Osteocyte (in vitro differentiated cells): ENCODE results near the gene CD8B. TPM values are rescaled to one million over a fixed set of nuclear protein-coding genes. Genes with fewer than 3 reads are reported as not detected.
"Not testable (repeated sequence)": the region's sequence is repeated elsewhere in the genome, so short reads cannot be mapped to it uniquely, and the experiment has no call there.

Experiments
- DNase-seq: peaks from one replicate; pipeline ENCODE4 v3.0.0; 2021; ENCODE audit warnings: mixed read lengths; ENCODE audit not compliant: unreplicated experiment; ENCODE audit errors: extremely low spot score
- H3K27ac Mint-ChIP-seq: one replicate; pipeline ENCODE4 v1.8.0; 2021; ENCODE audit warnings: mild to moderate bottlenecking, mixed read lengths; ENCODE audit not compliant: unreplicated experiment
- H3K27me3 Mint-ChIP-seq: one replicate; pipeline ENCODE4 v1.8.0; 2021; ENCODE audit warnings: mixed read lengths; ENCODE audit not compliant: unreplicated experiment
- H3K36me3 Mint-ChIP-seq: one replicate; pipeline ENCODE4 v1.8.0; 2021; ENCODE audit warnings: mixed read lengths; ENCODE audit not compliant: unreplicated experiment
- H3K4me1 Mint-ChIP-seq: one replicate; pipeline ENCODE4 v1.8.0; 2021; ENCODE audit warnings: mixed read lengths; ENCODE audit not compliant: unreplicated experiment
- H3K4me3 Mint-ChIP-seq: one replicate; pipeline ENCODE4 v1.8.0; 2021; ENCODE audit warnings: mild to moderate bottlenecking, moderate library complexity, mixed read lengths; ENCODE audit not compliant: unreplicated experiment
- H3K9me3 Mint-ChIP-seq: one replicate; pipeline ENCODE4 v1.8.0; 2021; ENCODE audit warnings: mixed read lengths; ENCODE audit not compliant: unreplicated experiment
- long read RNA-seq: library from polyadenylated mRNA; unstranded; transcript quantifications from one replicate; pipeline ENCODE4 v2.0.0, GENCODE V29; 2021
- total RNA-seq: library from RNA; stranded (reverse); gene quantifications from 2 replicates; pipeline ENCODE4 v1.2.1, GENCODE V29; 2021

CD8B gene
- total RNA-seq: not detected in 2 replicates
- long read RNA-seq: 0 reads

- H3K9me3 Mint-ChIP-seq, H3K36me3 Mint-ChIP-seq, H3K27me3 Mint-ChIP-seq, DNase-seq, H3K4me1 Mint-ChIP-seq, H3K4me3 Mint-ChIP-seq, H3K27ac Mint-ChIP-seq: not testable (repeated sequence)
Measured at GRCh38 chr2:86861628-86862379, at the start of gene CD8B. Gene CD8B, minus strand, starts transcription at chr2:86861886. Its CDS starts 21 bp downstream, at chr2:86861865.

- not testable (repeated sequence) for DNase-seq, H3K9me3 Mint-ChIP-seq, H3K27ac Mint-ChIP-seq, H3K4me3 Mint-ChIP-seq, H3K4me1 Mint-ChIP-seq, H3K27me3 Mint-ChIP-seq, H3K36me3 Mint-ChIP-seq
Measured at GRCh38 chr2:86905868-86906267, 44.2 kb upstream of the CD8B start.

GRCh38 chr2:86900687-86901086 is 39.0 kb upstream of the CD8B start:
- H3K27me3 Mint-ChIP-seq: peaks cover 11% of the 10 kb centered on the region
- H3K36me3 Mint-ChIP-seq, H3K9me3 Mint-ChIP-seq, H3K27ac Mint-ChIP-seq, H3K4me1 Mint-ChIP-seq, DNase-seq, H3K4me3 Mint-ChIP-seq: not testable (repeated sequence)

- not testable (repeated sequence) for H3K36me3 Mint-ChIP-seq, H3K4me3 Mint-ChIP-seq, H3K4me1 Mint-ChIP-seq, H3K9me3 Mint-ChIP-seq, H3K27ac Mint-ChIP-seq, DNase-seq
- H3K27me3 Mint-ChIP-seq: peaks cover 20% of the 10 kb centered on the region
Measured at GRCh38 chr2:86886026-86886425, 24.3 kb upstream of the CD8B start.

- H3K36me3 Mint-ChIP-seq, H3K4me3 Mint-ChIP-seq, H3K9me3 Mint-ChIP-seq, H3K27ac Mint-ChIP-seq, DNase-seq, H3K4me1 Mint-ChIP-seq: not testable (repeated sequence)
- peaks cover 23% of the 10 kb centered on the region for H3K27me3 Mint-ChIP-seq
Measured at GRCh38 chr2:86882865-86883264, 21.2 kb upstream of the CD8B start.

- not testable (repeated sequence) for H3K36me3 Mint-ChIP-seq, DNase-seq, H3K4me1 Mint-ChIP-seq, H3K9me3 Mint-ChIP-seq, H3K4me3 Mint-ChIP-seq, H3K27ac Mint-ChIP-seq
- H3K27me3 Mint-ChIP-seq: peaks cover 23% of the 10 kb centered on the region
Measured at GRCh38 chr2:86882118-86882665, 20.5 kb upstream of the CD8B start.

- not testable (repeated sequence) for H3K9me3 Mint-ChIP-seq, H3K27ac Mint-ChIP-seq, DNase-seq, H3K36me3 Mint-ChIP-seq, H3K4me1 Mint-ChIP-seq, H3K4me3 Mint-ChIP-seq
- H3K27me3 Mint-ChIP-seq: peaks cover 41% of the 10 kb centered on the region
Measured at GRCh38 chr2:86878986-86879385, 17.3 kb upstream of the CD8B start.

- H3K4me1 Mint-ChIP-seq, DNase-seq, H3K9me3 Mint-ChIP-seq, H3K4me3 Mint-ChIP-seq, H3K27ac Mint-ChIP-seq, H3K36me3 Mint-ChIP-seq: not testable (repeated sequence)
- H3K27me3 Mint-ChIP-seq: peaks cover 17% of the 10 kb centered on the region
Measured at GRCh38 chr2:86870941-86871340, 9.3 kb upstream of the CD8B start.

GRCh38 chr2:86868895-86869468 is 7.3 kb upstream of the CD8B start:
- not testable (repeated sequence) for H3K4me1 Mint-ChIP-seq, H3K36me3 Mint-ChIP-seq

GRCh38 chr2:86862380-86862703 is 656 bp upstream of the CD8B start:
- not testable (repeated sequence) for H3K4me1 Mint-ChIP-seq, H3K27me3 Mint-ChIP-seq, H3K36me3 Mint-ChIP-seq, H3K27ac Mint-ChIP-seq, DNase-seq, H3K4me3 Mint-ChIP-seq, H3K9me3 Mint-ChIP-seq

More at GRCh38 chr2:86868895-86869468, 7.3 kb upstream of the CD8B start:
- not testable (repeated sequence) for H3K27ac Mint-ChIP-seq, H3K9me3 Mint-ChIP-seq, H3K4me3 Mint-ChIP-seq, DNase-seq
- H3K27me3 Mint-ChIP-seq: peaks cover 12% of the 10 kb centered on the region

GRCh38 chr2:86861175-86861574 is 511 bp downstream of the CD8B start:
- not testable (repeated sequence) for H3K4me3 Mint-ChIP-seq, H3K27me3 Mint-ChIP-seq, DNase-seq, H3K9me3 Mint-ChIP-seq, H3K4me1 Mint-ChIP-seq, H3K27ac Mint-ChIP-seq, H3K36me3 Mint-ChIP-seq

- H3K27ac Mint-ChIP-seq, DNase-seq, H3K4me3 Mint-ChIP-seq, H3K36me3 Mint-ChIP-seq, H3K27me3 Mint-ChIP-seq, H3K4me1 Mint-ChIP-seq, H3K9me3 Mint-ChIP-seq: not testable (repeated sequence)
Measured at GRCh38 chr2:86860573-86860972, 1.1 kb downstream of the CD8B start.
